ENCODE measurements around the gene ATP5MC2. TPM values are rescaled to one million over a fixed set of nuclear protein-coding genes. Genes with fewer than 3 reads are reported as not detected.

ATP5MC2 gene
- total and polyA plus RNA-seq, 9 of the 15 experiments (the other 6 are each of a cell fraction or from before 2014, with no cell fraction given): 314 to 1,208 (median 468) TPM

DNA sequence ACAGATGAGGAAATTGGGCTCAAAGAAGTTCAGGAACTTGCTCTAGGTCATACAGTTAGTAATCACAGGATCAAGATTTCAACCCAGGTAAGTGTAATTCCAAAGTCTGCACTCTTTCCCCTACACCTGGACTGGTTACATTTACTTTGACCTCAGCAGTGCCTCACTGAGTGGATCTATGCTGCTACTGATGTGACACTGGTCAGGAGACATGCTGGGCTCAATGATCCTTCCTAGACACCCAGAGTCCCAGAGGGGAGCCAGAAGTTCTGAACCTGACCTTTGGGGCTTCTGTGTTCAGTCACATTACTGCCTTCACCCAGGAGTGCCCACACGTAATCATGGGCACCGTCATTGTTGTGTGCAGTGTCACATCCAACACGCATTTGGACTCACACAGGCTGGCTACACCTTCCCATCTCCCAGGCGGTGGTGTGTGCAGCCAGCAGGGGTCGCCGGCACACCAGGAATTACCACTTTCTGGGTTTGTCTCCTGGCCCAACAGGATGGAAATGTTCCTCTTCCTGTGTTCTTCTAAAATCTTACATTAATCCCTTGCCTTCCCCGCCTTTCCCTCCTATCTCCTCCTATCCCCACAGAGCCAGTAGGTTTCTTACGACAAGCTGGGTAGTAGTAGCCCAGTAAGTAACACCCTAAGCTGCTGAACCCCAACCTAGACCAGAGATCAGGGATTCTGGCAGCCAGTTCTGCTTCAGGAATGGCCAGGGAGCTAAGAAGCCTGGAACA lies 25.8 kb upstream of the ATP5MC2 start (continued):
- TF ChIP-seq BHLHE40 (IDR thresholded peaks at IDR 0.05; ENCODE audit: low read length) (0 out of 2 replicates have a peak, but pooled peaks have one; percentile 6), CTBP1 (IDR thresholded peaks at IDR 0.05; ENCODE audit: borderline replicate concordance) (peak; percentile 52; the same call in 1 of the 2 replicates), TCF7 (IDR thresholded peaks at IDR 0.05; ENCODE audit: borderline replicate concordance) (no peak), SUPT5H (IDR thresholded peaks at IDR 0.05) (no peak)

DNA sequence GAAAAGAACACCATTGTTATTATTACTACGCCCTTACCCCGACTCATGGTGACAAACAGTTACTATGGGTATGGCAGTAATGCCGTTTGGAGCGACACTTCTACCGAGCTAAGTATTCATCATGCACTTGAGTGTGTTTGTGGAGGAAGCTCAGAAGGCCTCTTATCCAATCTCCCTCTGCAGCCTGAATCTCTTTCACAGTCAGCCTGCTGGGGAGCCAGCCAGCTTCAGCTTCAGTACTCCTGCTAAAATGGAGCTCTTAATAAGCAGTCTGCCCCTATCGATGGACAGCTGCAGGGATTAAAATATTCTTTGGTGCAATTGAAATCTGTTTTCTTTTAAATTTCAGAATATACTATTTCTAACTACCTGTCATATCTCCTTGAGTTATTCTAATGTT lies 24.7 kb upstream of the ATP5MC2 start:
- ATAC-seq (no peak), FAIRE-seq (no peak), DNase-seq (ENCODE audit: extremely low read depth in 1 of 4, low spot score in 3 of 4) (no peak)
- CTCF ChIA-PET (ENCODE audit: low intra/inter-chr PET ratio): interaction anchor here (0.6 to 9.5 kb wide), 3 partner anchors 18 to 369 kb away, joined by 3 to 252 read pairs (median 4); no protein-coding TSS in a partner anchor
- Histone ChIP-seq H3K4me1 (replicated peaks in 1 of 2; ENCODE audit: control insufficient read depth in 2 of 2, insufficient read depth in 2 of 2, low read length in 2 of 2) (peaks cover 0 to under 1% of the 10 kb centered on the region in 2 experiments; a peak in 1 of 5 replicates), H2AFZ (ENCODE audit: low read depth, low read length) (no peak overlapping the region), H3K9ac (ENCODE audit: insufficient read depth in 1 of 2, low read depth in 2 of 2, low read length in 2 of 2) (no peak overlapping the region), H3K4me3 (no peak overlapping the region), H3K9me1 (ENCODE audit: control insufficient read depth, insufficient read depth, low read length) (no peaks in the 10 kb centered on the region), H3K9me3 (replicated peaks; ENCODE audit: control insufficient read depth, insufficient read depth, low read depth, low read length) (no peaks in the 10 kb centered on the region), H3K79me2 (ENCODE audit: control insufficient read depth, insufficient read depth, low read length) (no peaks in the 10 kb centered on the region), H3K27ac (ENCODE audit: extremely low read depth, low read depth, low read length) (no peak overlapping the region), H3K36me3 (ENCODE audit: control insufficient read depth, insufficient read depth, low read length) (no peaks in the 10 kb centered on the region), H3K27me3 (ENCODE audit: control insufficient read depth in 2 of 2, insufficient read depth in 2 of 2, low read length in 2 of 2) (peaks cover 50 to 52% of the 10 kb centered on the region in 2 experiments), H4K20me1 (replicated peaks; ENCODE audit: control insufficient read depth, insufficient read depth, low read length) (peaks cover 5% of the 10 kb centered on the region; the same call in 1 of the 2 replicates), H3K4me2 (ENCODE audit: insufficient read depth, low read length) (no peak overlapping the region)
- WGBS (ENCODE audit: insufficient coverage, low coverage, missing lambda C conversion rate): 1% methylated on average over 6 of the region's 6 CpGs
- in situ Hi-C loops (cut with MboI) (loop anchor here (5.0 kb wide), 1 partner anchor 42 kb away; no protein-coding TSS in a partner anchor), intact Hi-C loops (cut with micrococcal nuclease) (no loop called here)
- BruUV-seq (replicated peaks): no TSS peak
- POLR2A ChIA-PET: interaction anchor here (0.6 to 1.4 kb wide), 3 partner anchors 43 to 232 kb away, joined by 3 to 4 read pairs (median 4); no protein-coding TSS in a partner anchor
- TF ChIP-seq STAG1 (CRISPR knock-in tag; IDR thresholded peaks at IDR 0.05; ENCODE audit: borderline replicate concordance): no peak
- TF ChIP-seq, protein P1, sequence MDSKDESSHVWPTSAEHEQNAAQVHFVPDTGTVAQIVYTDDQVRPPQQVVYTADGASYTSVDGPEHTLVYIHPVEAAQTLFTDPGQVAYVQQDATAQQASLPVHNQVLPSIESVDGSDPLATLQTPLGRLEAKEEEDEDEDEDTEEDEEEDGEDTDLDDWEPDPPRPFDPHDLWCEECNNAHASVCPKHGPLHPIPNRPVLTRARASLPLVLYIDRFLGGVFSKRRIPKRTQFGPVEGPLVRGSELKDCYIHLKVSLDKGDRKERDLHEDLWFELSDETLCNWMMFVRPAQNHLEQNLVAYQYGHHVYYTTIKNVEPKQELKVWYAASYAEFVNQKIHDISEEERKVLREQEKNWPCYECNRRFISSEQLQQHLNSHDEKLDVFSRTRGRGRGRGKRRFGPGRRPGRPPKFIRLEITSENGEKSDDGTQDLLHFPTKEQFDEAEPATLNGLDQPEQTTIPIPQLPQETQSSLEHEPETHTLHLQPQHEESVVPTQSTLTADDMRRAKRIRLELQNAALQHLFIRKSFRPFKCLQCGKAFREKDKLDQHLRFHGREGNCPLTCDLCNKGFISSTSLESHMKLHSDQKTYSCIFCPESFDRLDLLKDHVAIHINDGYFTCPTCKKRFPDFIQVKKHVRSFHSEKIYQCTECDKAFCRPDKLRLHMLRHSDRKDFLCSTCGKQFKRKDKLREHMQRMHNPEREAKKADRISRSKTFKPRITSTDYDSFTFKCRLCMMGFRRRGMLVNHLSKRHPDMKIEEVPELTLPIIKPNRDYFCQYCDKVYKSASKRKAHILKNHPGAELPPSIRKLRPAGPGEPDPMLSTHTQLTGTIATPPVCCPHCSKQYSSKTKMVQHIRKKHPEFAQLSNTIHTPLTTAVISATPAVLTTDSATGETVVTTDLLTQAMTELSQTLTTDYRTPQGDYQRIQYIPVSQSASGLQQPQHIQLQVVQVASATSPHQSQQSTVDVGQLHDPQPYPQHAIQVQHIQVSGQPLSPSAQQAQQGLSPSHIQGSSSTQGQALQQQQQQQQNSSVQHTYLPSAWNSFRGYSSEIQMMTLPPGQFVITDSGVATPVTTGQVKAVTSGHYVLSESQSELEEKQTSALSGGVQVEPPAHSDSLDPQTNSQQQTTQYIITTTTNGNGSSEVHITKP (IDR thresholded peaks at IDR 0.05; ENCODE audit: partially characterized antibody): no peak
- TF ChIP-seq, protein P2, sequence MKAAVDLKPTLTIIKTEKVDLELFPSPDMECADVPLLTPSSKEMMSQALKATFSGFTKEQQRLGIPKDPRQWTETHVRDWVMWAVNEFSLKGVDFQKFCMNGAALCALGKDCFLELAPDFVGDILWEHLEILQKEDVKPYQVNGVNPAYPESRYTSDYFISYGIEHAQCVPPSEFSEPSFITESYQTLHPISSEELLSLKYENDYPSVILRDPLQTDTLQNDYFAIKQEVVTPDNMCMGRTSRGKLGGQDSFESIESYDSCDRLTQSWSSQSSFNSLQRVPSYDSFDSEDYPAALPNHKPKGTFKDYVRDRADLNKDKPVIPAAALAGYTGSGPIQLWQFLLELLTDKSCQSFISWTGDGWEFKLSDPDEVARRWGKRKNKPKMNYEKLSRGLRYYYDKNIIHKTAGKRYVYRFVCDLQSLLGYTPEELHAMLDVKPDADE (conservative IDR thresholded peaks at IDR 0.05; ENCODE audit: control insufficient read depth, low read depth, low read length): no peak
- TF ChIP-seq, protein P3, sequence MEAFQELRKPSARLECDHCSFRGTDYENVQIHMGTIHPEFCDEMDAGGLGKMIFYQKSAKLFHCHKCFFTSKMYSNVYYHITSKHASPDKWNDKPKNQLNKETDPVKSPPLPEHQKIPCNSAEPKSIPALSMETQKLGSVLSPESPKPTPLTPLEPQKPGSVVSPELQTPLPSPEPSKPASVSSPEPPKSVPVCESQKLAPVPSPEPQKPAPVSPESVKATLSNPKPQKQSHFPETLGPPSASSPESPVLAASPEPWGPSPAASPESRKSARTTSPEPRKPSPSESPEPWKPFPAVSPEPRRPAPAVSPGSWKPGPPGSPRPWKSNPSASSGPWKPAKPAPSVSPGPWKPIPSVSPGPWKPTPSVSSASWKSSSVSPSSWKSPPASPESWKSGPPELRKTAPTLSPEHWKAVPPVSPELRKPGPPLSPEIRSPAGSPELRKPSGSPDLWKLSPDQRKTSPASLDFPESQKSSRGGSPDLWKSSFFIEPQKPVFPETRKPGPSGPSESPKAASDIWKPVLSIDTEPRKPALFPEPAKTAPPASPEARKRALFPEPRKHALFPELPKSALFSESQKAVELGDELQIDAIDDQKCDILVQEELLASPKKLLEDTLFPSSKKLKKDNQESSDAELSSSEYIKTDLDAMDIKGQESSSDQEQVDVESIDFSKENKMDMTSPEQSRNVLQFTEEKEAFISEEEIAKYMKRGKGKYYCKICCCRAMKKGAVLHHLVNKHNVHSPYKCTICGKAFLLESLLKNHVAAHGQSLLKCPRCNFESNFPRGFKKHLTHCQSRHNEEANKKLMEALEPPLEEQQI (IDR thresholded peaks at IDR 0.05): no peak
- no peak for TF ChIP-seq HNRNPK (IDR thresholded peaks at IDR 0.05; ENCODE audit: low read depth, low read length, poor library complexity, severe bottlenecking)
- no peak for TF ChIP-seq TGIF2 (CRISPR knock-in tag; IDR thresholded peaks at IDR 0.05)

All from K562 (cell line).